ENCODE measurements around the gene DTNBP1.

DNA sequence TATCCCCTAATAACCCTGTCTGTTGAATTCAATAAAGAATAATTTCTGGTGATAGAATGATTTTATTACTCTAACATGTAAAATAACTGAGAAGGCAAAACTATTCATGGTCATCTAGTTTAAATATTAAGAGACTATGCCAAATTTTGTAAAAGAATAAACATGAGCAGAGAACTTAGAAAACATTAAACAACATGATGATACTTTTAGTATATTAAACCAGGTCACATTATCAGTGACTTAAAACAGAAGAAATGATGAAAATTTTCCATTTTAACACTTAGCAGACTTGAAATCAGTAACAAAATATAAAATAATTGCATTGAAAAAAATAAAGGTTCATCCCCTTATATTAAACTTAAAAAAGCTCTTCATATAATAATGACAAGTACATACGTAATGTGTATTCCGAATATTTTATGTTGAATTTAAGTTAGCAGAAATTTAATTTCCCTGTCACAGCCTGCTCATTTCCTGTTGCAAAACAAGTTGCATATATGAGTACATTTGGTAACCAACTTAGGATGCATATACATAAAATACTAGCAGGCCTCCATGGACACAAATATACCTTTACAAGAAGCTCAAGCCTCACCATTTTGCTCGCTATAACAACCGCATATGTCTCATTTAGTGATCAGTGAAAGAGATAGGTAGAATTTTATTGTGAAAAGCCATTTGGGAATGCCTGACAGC is 40.6 kb downstream of the DTNBP1 start:
- TF ChIP-seq, protein P1, sequence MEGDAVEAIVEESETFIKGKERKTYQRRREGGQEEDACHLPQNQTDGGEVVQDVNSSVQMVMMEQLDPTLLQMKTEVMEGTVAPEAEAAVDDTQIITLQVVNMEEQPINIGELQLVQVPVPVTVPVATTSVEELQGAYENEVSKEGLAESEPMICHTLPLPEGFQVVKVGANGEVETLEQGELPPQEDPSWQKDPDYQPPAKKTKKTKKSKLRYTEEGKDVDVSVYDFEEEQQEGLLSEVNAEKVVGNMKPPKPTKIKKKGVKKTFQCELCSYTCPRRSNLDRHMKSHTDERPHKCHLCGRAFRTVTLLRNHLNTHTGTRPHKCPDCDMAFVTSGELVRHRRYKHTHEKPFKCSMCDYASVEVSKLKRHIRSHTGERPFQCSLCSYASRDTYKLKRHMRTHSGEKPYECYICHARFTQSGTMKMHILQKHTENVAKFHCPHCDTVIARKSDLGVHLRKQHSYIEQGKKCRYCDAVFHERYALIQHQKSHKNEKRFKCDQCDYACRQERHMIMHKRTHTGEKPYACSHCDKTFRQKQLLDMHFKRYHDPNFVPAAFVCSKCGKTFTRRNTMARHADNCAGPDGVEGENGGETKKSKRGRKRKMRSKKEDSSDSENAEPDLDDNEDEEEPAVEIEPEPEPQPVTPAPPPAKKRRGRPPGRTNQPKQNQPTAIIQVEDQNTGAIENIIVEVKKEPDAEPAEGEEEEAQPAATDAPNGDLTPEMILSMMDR (IDR thresholded peaks at IDR 0.05), result no peak
- TF ChIP-seq POLR2A (IDR thresholded peaks at IDR 0.05) (no peak), POLR2AphosphoS5 (IDR thresholded peaks at IDR 0.05) (no peak)

All from prostate gland (tissue), 2 donors.